Mucosa of gallbladder (tissue), 1 donor: Measurements from ENCODE around the gene CFAP100. TPM values are rescaled to one million over a fixed set of nuclear protein-coding genes. Genes with fewer than 3 reads are reported as not detected.

Experiments
- DNase-seq: peaks from one replicate; pipeline ENCODE4 v3.0.0-alpha.2; 2020; ENCODE audit warnings: low spot score
- total RNA-seq: library from RNA; stranded (reverse); gene quantifications from one replicate; pipeline ENCODE4 v1.2.1, GENCODE V29; 2021
- donor health status: DM: no; HTN: no; CAD: no.

Gene CFAP100
- total RNA-seq, 1 donor from 2014 or later, result 0.40 TPM

- no peak for DNase-seq
Measured at GRCh38 chr3:126478581-126479310, 84.0 kb downstream of the CFAP100 start.

GRCh38 chr3:126479642-126480041 is 84.9 kb downstream of the CFAP100 start:
- DNase-seq, result no peak

- no peak for DNase-seq
Measured at GRCh38 chr3:126480206-126480605, 85.5 kb downstream of the CFAP100 start.

DNA sequence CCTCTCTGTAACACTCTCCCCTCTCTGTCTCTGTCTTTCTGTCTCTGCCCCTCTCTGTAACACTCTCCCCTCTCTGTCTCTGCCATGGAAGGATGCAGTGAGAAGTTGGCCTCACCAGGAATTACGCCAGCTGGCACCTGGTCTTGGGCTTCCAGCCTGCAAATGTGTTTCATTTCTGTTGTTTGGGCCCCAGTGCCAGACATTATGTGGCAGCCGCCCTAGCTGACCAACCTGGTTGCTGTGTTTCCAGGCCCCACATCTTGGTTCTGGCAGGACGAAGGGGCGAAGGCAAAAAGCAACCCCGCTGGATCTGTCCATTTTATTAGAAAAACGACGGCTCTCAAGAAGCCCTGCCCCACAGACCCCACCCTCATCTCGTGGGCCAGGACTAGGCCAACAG is 86.2 kb downstream of the CFAP100 start:
- no peak for DNase-seq

DNA sequence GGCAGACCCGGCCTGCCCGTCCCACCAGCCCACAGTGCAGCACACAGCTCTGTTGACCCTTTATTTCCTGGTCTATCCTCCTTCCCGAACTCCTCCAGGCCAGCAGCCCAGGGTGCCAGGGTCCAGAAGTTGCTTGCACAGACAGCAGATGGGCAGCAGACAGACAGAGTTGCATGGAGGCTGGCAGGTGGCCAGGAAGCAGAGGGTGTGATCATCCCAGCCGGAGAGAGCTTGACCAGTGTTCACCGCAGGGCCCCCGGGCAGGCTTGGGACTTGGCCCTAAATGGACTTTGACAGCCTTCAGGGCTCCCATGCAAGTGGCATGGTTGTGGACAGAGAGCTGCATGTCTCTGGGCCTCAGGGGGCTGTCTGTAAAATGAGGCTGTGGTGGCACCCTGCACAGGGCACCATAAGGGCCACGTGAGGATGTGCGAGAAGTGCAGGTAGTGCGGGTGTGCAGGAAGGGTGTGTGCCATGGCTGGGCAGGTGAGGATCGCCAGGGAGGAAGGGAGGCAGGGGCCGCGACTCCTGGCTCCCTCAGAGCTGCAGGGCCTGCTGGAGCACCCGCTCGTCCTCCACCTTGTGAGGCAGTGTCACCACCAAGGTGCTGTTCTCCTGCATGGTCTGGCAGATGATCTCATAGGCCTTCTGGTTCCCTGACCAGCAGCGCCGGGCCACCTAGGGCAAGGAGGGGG is 87.2 kb downstream of the CFAP100 start:
- no peak for DNase-seq

GRCh38 chr3:126482503-126483255 is 88.0 kb downstream of the CFAP100 start:
- no peak for DNase-seq

GRCh38 chr3:126483321-126483761 is 88.6 kb downstream of the CFAP100 start:
- DNase-seq, result no peak

GRCh38 chr3:126484148-126484547 is 89.4 kb downstream of the CFAP100 start:
- no peak for DNase-seq

GRCh38 chr3:126484662-126485061 is 90.0 kb downstream of the CFAP100 start:
- no peak for DNase-seq

DNA sequence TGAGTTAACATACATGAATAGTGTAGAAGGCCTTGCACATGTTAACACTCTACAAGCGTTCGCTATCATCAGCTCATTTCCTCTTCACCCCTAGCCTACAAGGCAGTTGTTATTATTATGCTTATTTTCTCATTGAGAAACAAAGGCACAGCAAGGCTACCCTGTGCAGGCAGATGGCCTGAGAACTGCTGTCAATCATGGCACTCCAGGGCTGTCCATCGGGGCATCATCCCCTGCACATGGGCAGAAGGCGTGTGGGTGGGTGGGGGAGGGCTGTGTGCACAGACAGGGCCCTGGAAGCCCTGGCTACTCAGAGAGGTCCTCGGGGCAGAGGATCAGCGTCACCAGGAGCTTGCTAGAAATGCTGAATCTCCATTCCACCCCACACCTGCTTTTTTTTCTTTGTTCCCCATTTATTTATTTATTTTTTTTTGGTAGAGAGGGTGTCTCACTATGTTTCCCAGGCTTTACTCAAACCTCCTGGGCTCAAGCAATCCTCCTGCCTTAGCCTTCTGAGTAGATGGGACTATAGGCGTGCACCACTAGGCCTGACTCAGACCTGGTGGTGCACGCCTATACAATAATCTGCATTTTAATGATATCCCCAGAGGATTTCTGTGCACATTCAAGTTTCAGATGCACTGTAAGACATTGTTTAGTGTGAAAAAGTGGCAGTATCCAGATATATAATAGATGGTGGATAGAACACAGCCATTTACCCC is 90.6 kb downstream of the CFAP100 start:
- no peak for DNase-seq

DNA sequence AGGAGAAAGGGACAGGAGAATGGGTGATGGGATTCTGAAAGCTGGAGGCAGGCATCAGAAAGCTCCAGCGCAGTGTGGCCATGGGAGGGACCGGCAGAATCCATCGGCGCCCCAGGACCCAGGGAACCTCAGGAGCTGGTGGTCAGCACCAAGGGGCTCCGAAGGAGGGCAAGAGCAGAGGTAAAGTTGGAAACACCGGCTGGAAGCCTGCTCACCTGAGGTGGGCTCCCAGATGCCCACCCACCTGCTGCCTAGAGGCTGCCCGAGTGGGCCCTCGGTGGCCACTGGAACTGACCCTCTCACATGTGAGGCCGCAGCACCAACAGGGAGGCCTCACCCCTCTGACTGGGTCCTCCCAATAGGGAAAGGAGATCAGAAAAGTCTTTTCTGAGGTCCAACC is 91.2 kb downstream of the CFAP100 start:
- no peak for DNase-seq

Other genes starting within 250 kb of the CFAP100 start
- 9.0 TPM for gene ALDH1L1, start 214.3 kb upstream of the CFAP100 start, total RNA-seq
- 28.1 TPM for gene KLF15, start 37.5 kb upstream of the CFAP100 start, total RNA-seq
- 34.6 TPM for gene ZXDC, start 81.0 kb downstream of the CFAP100 start, total RNA-seq
- gene UROC1, start 122.9 kb downstream of the CFAP100 start, total RNA-seq, result 0.14 TPM
- gene CHST13, start 129.2 kb downstream of the CFAP100 start, total RNA-seq, result 0.29 TPM
- not detected for gene C3orf22, start 164.0 kb downstream of the CFAP100 start, total RNA-seq